Measurements from ENCODE around the gene CDKN2D. TPM values are rescaled to one million over a fixed set of nuclear protein-coding genes. Genes with fewer than 3 reads are reported as not detected.

The CDKN2D gene
- total and polyA plus RNA-seq, 8 donors = 1.4 to 9.1 (median 2.6) TPM

- no peak for FAIRE-seq
Measured at GRCh38 chr19:10546817-10547216, 22.0 kb downstream of the CDKN2D start.

GRCh38 chr19:10544753-10545251 is 24.0 kb downstream of the CDKN2D start:
- Histone ChIP-seq H3K4me3 (peak overlapping the region; percentile 86 to 99 (median 96)), H3K27ac (peak overlapping the region in 3 of 4 donors; percentile 3 to 82 (median 74)), H3K9me3 (no peaks in the 10 kb centered on the region), H3K27me3 (no peaks in the 10 kb centered on the region), H3K36me3 (peaks cover 0 to 12% (median 0%) of the 10 kb centered on the region in 3 donors), H3K4me1 (peaks cover 0 to 12% (median 0%) of the 10 kb centered on the region in 3 donors)
- DNase-seq (peak in 2 of 6 donors; percentile 51 to 80), FAIRE-seq (no peak), ATAC-seq (peak in 1 of 4 donors; percentile 0)
- intact Hi-C loops (cut with DNase I) = no loop called here
- no peak for TF ChIP-seq CTCF (IDR thresholded peaks at IDR 0.05)
- WGBS, 2 donors = 19 to 28% methylated on average over 23 of the region's 23 CpGs

More at GRCh38 chr19:10546817-10547216, 22.0 kb downstream of the CDKN2D start:
- Histone ChIP-seq H3K27ac (no peak overlapping the region), H3K36me3 (peaks cover 0 to 19% (median under 1%) of the 10 kb centered on the region in 3 donors), H3K4me3 (no peak overlapping the region), H3K9me3 (no peaks in the 10 kb centered on the region), H3K27me3 (no peaks in the 10 kb centered on the region), H3K4me1 (peaks cover 0 to 12% (median 0%) of the 10 kb centered on the region in 3 donors)
- TF ChIP-seq CTCF (IDR thresholded peaks at IDR 0.05) = no peak
- intact Hi-C loops (cut with DNase I) = no loop called here
- 88 to 92% methylated on average over 17 of the region's 17 CpGs for WGBS, 2 donors
- DNase-seq = peak in 1 of 6 donors; percentile 71
- no peak for ATAC-seq

GRCh38 chr19:10544242-10544752 is 24.5 kb downstream of the CDKN2D start:
- FAIRE-seq = no peak
- H3K27ac ChIP-seq = peak overlapping the region; percentile 74 to 86 (median 83)
- 10 to 18% methylated on average over 22 of the region's 22 CpGs for WGBS, 2 donors
- H3K36me3 ChIP-seq = peaks cover 0 to 8% (median 0%) of the 10 kb centered on the region in 3 donors
- H3K4me3 ChIP-seq = peak overlapping the region; percentile 86 to 99 (median 96)
- peak; percentile 23 to 56 (median 34) for ATAC-seq
- TF ChIP-seq CTCF (IDR thresholded peaks at IDR 0.05) = no peak
- H3K4me1 ChIP-seq = peaks cover 0 to 12% (median 0%) of the 10 kb centered on the region in 3 donors
- H3K27me3 ChIP-seq = no peaks in the 10 kb centered on the region
- intact Hi-C loops (cut with DNase I) = no loop called here
- H3K9me3 ChIP-seq = no peaks in the 10 kb centered on the region
- peak; percentile 63 to 87 (median 76) for DNase-seq

GRCh38 chr19:10543420-10544241 is 25.1 kb downstream of the CDKN2D start, which contains the start of gene ATG4D:
Gene ATG4D, plus strand, starts transcription at chr19:10543904. Its CDS starts 187 bp downstream, at chr19:10544091.
- peaks cover 0 to 8% (median 0%) of the 10 kb centered on the region in 3 donors for H3K36me3 ChIP-seq
- ATAC-seq = peak; percentile 86 to 93 (median 90)
- peak within 1 kb of the TSS; percentile 86 to 99 (median 96) for H3K4me3 ChIP-seq
- 1% methylated on average over 25 to 79 of the region's 79 CpGs for WGBS, 2 donors
- FAIRE-seq = no peak
- DNase-seq = peak; percentile 94 to 99 (median 96)
- H3K4me1 ChIP-seq = peaks cover 0 to 12% (median 0%) of the 10 kb centered on the region in 3 donors
- no peaks in the 10 kb centered on the region for H3K27me3 ChIP-seq
- H3K27ac ChIP-seq = peak within 1 kb of the TSS; percentile 74 to 86 (median 83)
- H3K9me3 ChIP-seq = no peaks in the 10 kb centered on the region
- TF ChIP-seq CTCF (IDR thresholded peaks at IDR 0.05) = no peak
- intact Hi-C loops (cut with DNase I) = no loop called here

Measured in pancreas (tissue), 10 donors.